ENCODE measurements around the gene MZT1. TPM values are rescaled to one million over a fixed set of nuclear protein-coding genes. Genes with fewer than 3 reads are reported as not detected.

MZT1 gene
- total and polyA plus RNA-seq, 8 donors = 1.8 to 6.5 (median 3.8) TPM

- Histone ChIP-seq H3K27ac (no peak overlapping the region), H3K9me3 (peaks cover 0 to 2% (median 0%) of the 10 kb centered on the region in 4 donors), H3K4me1 (no peaks in the 10 kb centered on the region), H3K36me3 (no peaks in the 10 kb centered on the region), H3K4me3 (no peak overlapping the region), H3K27me3 (no peaks in the 10 kb centered on the region)
- no peak for ATAC-seq
- intact Hi-C loops (cut with DNase I) = no loop called here
- TF ChIP-seq CTCF (IDR thresholded peaks at IDR 0.05) = no peak
- 63 to 74% methylated on average over 5 of the region's 5 CpGs for WGBS, 2 donors
- no peak for FAIRE-seq
- DNase-seq = no peak
These were observed 34.4 kb downstream of the MZT1 start for GRCh38 chr13:72692884-72693514.

GRCh38 chr13:72689181-72689696 is 38.2 kb downstream of the MZT1 start:
- intact Hi-C loops (cut with DNase I) = no loop called here
- no peak for DNase-seq
- H3K36me3 ChIP-seq = no peaks in the 10 kb centered on the region
- no peak overlapping the region for H3K4me3 ChIP-seq
- no peak for TF ChIP-seq CTCF (IDR thresholded peaks at IDR 0.05)
- no peak for ATAC-seq
- H3K4me1 ChIP-seq = no peaks in the 10 kb centered on the region
- no peak overlapping the region for H3K27ac ChIP-seq
- H3K27me3 ChIP-seq = no peaks in the 10 kb centered on the region
- H3K9me3 ChIP-seq = no peaks in the 10 kb centered on the region
- no peak for FAIRE-seq

- Histone ChIP-seq H3K36me3 (no peaks in the 10 kb centered on the region), H3K27me3 (no peaks in the 10 kb centered on the region), H3K4me1 (no peaks in the 10 kb centered on the region), H3K27ac (no peak overlapping the region), H3K4me3 (no peak overlapping the region), H3K9me3 (no peaks in the 10 kb centered on the region)
- intact Hi-C loops (cut with DNase I) = no loop called here
- FAIRE-seq = no peak
- 38 to 43% methylated on average over 3 of the region's 3 CpGs for WGBS, 2 donors
- no peak for ATAC-seq
- TF ChIP-seq CTCF (IDR thresholded peaks at IDR 0.05) = no peak
- no peak for DNase-seq
These were observed 40.7 kb downstream of the MZT1 start for GRCh38 chr13:72686766-72687165.

- intact Hi-C loops (cut with DNase I) = no loop called here
- no peak for FAIRE-seq
- H3K9me3 ChIP-seq = no peaks in the 10 kb centered on the region
- WGBS, 2 donors = 87 to 90% methylated on average over 1 of the region's 1 CpG
- H3K4me1 ChIP-seq = no peaks in the 10 kb centered on the region
- no peak for DNase-seq
- no peak overlapping the region for H3K4me3 ChIP-seq
- no peak for TF ChIP-seq CTCF (IDR thresholded peaks at IDR 0.05)
- no peaks in the 10 kb centered on the region for H3K27me3 ChIP-seq
- no peak overlapping the region for H3K27ac ChIP-seq
- ATAC-seq = no peak
- H3K36me3 ChIP-seq = no peaks in the 10 kb centered on the region
These were observed 47.1 kb downstream of the MZT1 start for GRCh38 chr13:72680353-72680752.

GRCh38 chr13:72678312-72678711 is 49.1 kb downstream of the MZT1 start:
- FAIRE-seq (no peak), DNase-seq (no peak), ATAC-seq (no peak)
- Histone ChIP-seq H3K27me3 (no peaks in the 10 kb centered on the region), H3K4me1 (no peaks in the 10 kb centered on the region), H3K27ac (no peak overlapping the region), H3K9me3 (no peaks in the 10 kb centered on the region), H3K4me3 (no peak overlapping the region), H3K36me3 (no peaks in the 10 kb centered on the region)
- 37 to 40% methylated on average over 1 of the region's 1 CpG for WGBS, 2 donors
- intact Hi-C loops (cut with DNase I) = no loop called here
- TF ChIP-seq CTCF (IDR thresholded peaks at IDR 0.05) = no peak
